A673 (cell line): ENCODE measurements around the gene FGFR2. TPM values are rescaled to one million over a fixed set of nuclear protein-coding genes. Genes with fewer than 3 reads are reported as not detected.

Experiments
- BruUV-seq: library from RNA; stranded (reverse); fragments of 400-500 nt; replicated peaks from 2 replicates; lab custom pipeline; 2021; lab: Mats Ljungman, UMichigan
- CTCF ChIA-PET: fragments of 300-600 bp; sonication (Branson Sonifier 250); formaldehyde crosslinking; loops from one replicate; lab custom pipeline; 2022; ENCODE audit warnings: antibody characterized with exemption; lab: Charles Lee
- POLR2A ChIA-PET: fragments of 300-600 bp; sonication (Branson Sonifier 250); formaldehyde crosslinking; loops from one replicate; lab custom pipeline; 2022; ENCODE audit warnings: antibody characterized with exemption; ENCODE audit not compliant: low non-redundant PET; lab: Charles Lee
- DNase-seq: peaks from one replicate; pipeline ENCODE4 v3.0.0-alpha.2; 2015; ENCODE audit warnings: low spot score
- H3K27ac ChIP-seq: fragments of 200-600 bp; sonication (generic); 2 replicates; pipeline ENCODE4 v1.5.1; 2016; ENCODE audit warnings: mixed run types, low read depth, mild to moderate bottlenecking, mixed read lengths, antibody characterized with exemption, low read length; ENCODE audit not compliant: poor library complexity, severe bottlenecking
- H3K27me3 ChIP-seq: fragments of 200-600 bp; sonication (generic); replicated peaks from 2 replicates; pipeline ENCODE4 v1.6.1; 2017; ENCODE audit warnings: mixed run types, low read depth, mild to moderate bottlenecking, mixed read lengths, antibody characterized with exemption, low read length; ENCODE audit not compliant: insufficient read depth, poor library complexity
- H3K36me3 ChIP-seq: fragments of 200-600 bp; sonication (generic); 2 replicates; pipeline ENCODE4 v1.6.1; 2016; ENCODE audit warnings: mixed run types, mild to moderate bottlenecking, mixed read lengths, antibody characterized with exemption, low read length; ENCODE audit not compliant: insufficient read depth, poor library complexity, severe bottlenecking
- H3K4me1 ChIP-seq: fragments of 200-600 bp; sonication (generic); 2 replicates; pipeline ENCODE4 v1.6.1; 2017; ENCODE audit warnings: mixed run types, mild to moderate bottlenecking, mixed read lengths, antibody characterized with exemption, low read length; ENCODE audit not compliant: insufficient read depth, poor library complexity, severe bottlenecking
- H3K4me3 ChIP-seq: fragments of 200-600 bp; sonication (generic); 2 replicates; pipeline ENCODE4 v1.5.1; 2016; ENCODE audit warnings: low read depth, mixed run types, mild to moderate bottlenecking, mixed read lengths, low read length; ENCODE audit not compliant: poor library complexity, severe bottlenecking
- H3K9me3 ChIP-seq: fragments of 200-600 bp; sonication (generic); 2 replicates; pipeline ENCODE4 v1.6.1; 2016; ENCODE audit warnings: mixed run types, low read depth, mild to moderate bottlenecking, mixed read lengths, antibody characterized with exemption, low read length; ENCODE audit not compliant: poor library complexity, severe bottlenecking
- CTCF ChIP-seq: fragments of 300-800, 200-600 bp; sonication (generic); conservative IDR thresholded peaks from 2 replicates; pipeline ENCODE4 v1.5.1; 2017; ENCODE audit warnings: low read depth, mild to moderate bottlenecking, antibody characterized with exemption, low read length, moderate library complexity, mixed read lengths
- EZH2 ChIP-seq: fragments of 200-600 bp; sonication (generic); IDR thresholded peaks from 2 replicates; pipeline ENCODE4 v1.6.1; 2017; ENCODE audit warnings: borderline replicate concordance, low read depth, mild to moderate bottlenecking, mixed read lengths, antibody characterized with exemption, low read length; ENCODE audit not compliant: poor library complexity, severe bottlenecking
- intact Hi-C: fragments of 100-400 bp; cut with micrococcal nuclease; formaldehyde crosslinking; loops from one replicate; pipeline ENCODE4 v1.10.0; 2022; ENCODE audit not compliant: unreplicated experiment
- total RNA-seq: library from RNA; stranded (reverse); gene quantifications from 2 replicates; pipeline ENCODE4 v1.2.3, GENCODE V29; 2021

Gene FGFR2
- total RNA-seq, 1 experiment from 2014 or later: 0.60 TPM

GRCh38 chr10:121644501-121644900 lies 46.3 kb upstream of the FGFR2 start:
- intact Hi-C loops: no loop called here
- ChIA-PET POLR2A (no interaction called here), CTCF (interaction anchor here (0.6 kb wide), 1 partner anchor 407 kb away, joined by 8 read pairs; no protein-coding TSS in a partner anchor)
- no peak for DNase-seq
- Histone ChIP-seq H3K4me3 (no peak overlapping the region), H3K9me3 (no peaks in the 10 kb centered on the region), H3K36me3 (no peaks in the 10 kb centered on the region), H3K27ac (no peak overlapping the region), H3K27me3 (peaks cover 6% of the 10 kb centered on the region), H3K4me1 (no peaks in the 10 kb centered on the region)
- BruUV-seq: no TSS peak
- no peak for TF ChIP-seq CTCF
- no peak for TF ChIP-seq EZH2

GRCh38 chr10:121640266-121640665 lies 42.0 kb upstream of the FGFR2 start:
- Histone ChIP-seq H3K36me3 (no peaks in the 10 kb centered on the region), H3K4me3 (no peak overlapping the region), H3K27ac (no peak overlapping the region), H3K27me3 (no peaks in the 10 kb centered on the region), H3K9me3 (no peaks in the 10 kb centered on the region), H3K4me1 (no peaks in the 10 kb centered on the region)
- no TSS peak for BruUV-seq
- no peak for DNase-seq
- ChIA-PET POLR2A (no interaction called here), CTCF (no interaction called here)
- intact Hi-C loops: no loop called here
- TF ChIP-seq EZH2 (no peak), CTCF (no peak)

- CTCF ChIA-PET: no interaction called here
- POLR2A ChIA-PET: no interaction called here
- intact Hi-C loops: no loop called here
- no TSS peak for BruUV-seq
- TF ChIP-seq EZH2: no peak
- no peak for TF ChIP-seq CTCF
- Histone ChIP-seq H3K27me3 (no peaks in the 10 kb centered on the region), H3K4me1 (no peaks in the 10 kb centered on the region), H3K9me3 (no peaks in the 10 kb centered on the region), H3K4me3 (no peak overlapping the region), H3K36me3 (no peaks in the 10 kb centered on the region), H3K27ac (no peak overlapping the region)
- DNase-seq: no peak
Observed at GRCh38 chr10:121639416-121639815, 41.2 kb upstream of the FGFR2 start.
